Activated B cell treated with CpG ODN at 0.5 μM for 24 hours (primary cell): Measurements from ENCODE around the gene SEC61A2. TPM values are rescaled to one million over a fixed set of nuclear protein-coding genes. Genes with fewer than 3 reads are reported as not detected.

Experiments used
- ATAC-seq: fragments of 200-7000 bp; cut with Tn5 transposase; one replicate; pipeline ENCODE4 v1.10.0; 2021; ENCODE audit warnings: low read depth, mild to moderate bottlenecking, moderate library complexity
- CTCF ChIA-PET: fragments of 350-600 bp; sonication (Branson Sonifier 250); formaldehyde crosslinking; loops from one replicate; lab custom pipeline; 2021; ENCODE audit warnings: antibody characterized with exemption; lab: Charles Lee
- POLR2A ChIA-PET: fragments of 350-600 bp; sonication (Branson Sonifier 250); formaldehyde crosslinking; loops from one replicate; lab custom pipeline; 2021; ENCODE audit warnings: antibody characterized with exemption; lab: Charles Lee
- DNase-seq: peaks from one replicate; pipeline ENCODE4 v3.0.0; 2022
- H3K27ac Mint-ChIP-seq: one replicate; pipeline ENCODE4 v1.8.0; 2020; ENCODE audit warnings: mixed read lengths
- H3K27me3 Mint-ChIP-seq: one replicate; pipeline ENCODE4 v1.8.0; 2021; ENCODE audit warnings: mixed read lengths
- H3K36me3 Mint-ChIP-seq: one replicate; pipeline ENCODE4 v1.8.0; 2021; ENCODE audit warnings: low read depth, mixed read lengths
- H3K4me1 Mint-ChIP-seq: one replicate; pipeline ENCODE4 v1.8.0; 2021; ENCODE audit warnings: mixed read lengths
- H3K4me3 Mint-ChIP-seq: one replicate; pipeline ENCODE4 v1.8.0; 2020; ENCODE audit warnings: mild to moderate bottlenecking, mixed read lengths
- H3K9me3 Mint-ChIP-seq: one replicate; pipeline ENCODE4 v1.8.0; 2020; ENCODE audit warnings: mixed read lengths
- CTCF ChIP-seq: fragments of 200-600 bp; IDR thresholded peaks from one replicate; pipeline ENCODE4 v1.8.0; 2022; ENCODE audit warnings: antibody characterized with exemption, mild to moderate bottlenecking
- intact Hi-C: fragments of 100-400 bp; cut with micrococcal nuclease; formaldehyde crosslinking; loops from one replicate; pipeline ENCODE4 v1.15.1; 2024
- total RNA-seq: library from RNA; stranded (reverse); gene quantifications from 2 replicates; pipeline ENCODE4 v1.2.3, GENCODE V29; 2022

Gene SEC61A2
- total RNA-seq, 1 donor from 2014 or later, result 20.8 TPM

GRCh38 chr10:12180221-12180974 is 50.9 kb downstream of the SEC61A2 start:
- H3K4me3 Mint-ChIP-seq, result no peak overlapping the region
- ChIA-PET CTCF (no interaction called here), POLR2A (interaction anchor here (0.6 kb wide), 1 partner anchor 295 kb away, joined by 3 read pairs; no protein-coding TSS in a partner anchor)
- H3K36me3 Mint-ChIP-seq, result peaks cover 52% of the 10 kb centered on the region
- no peak for DNase-seq
- no peaks in the 10 kb centered on the region for H3K27me3 Mint-ChIP-seq
- intact Hi-C loops, result no loop called here
- ATAC-seq, result no peak
- peak overlapping the region; percentile 3 for H3K27ac Mint-ChIP-seq
- H3K9me3 Mint-ChIP-seq, result no peaks in the 10 kb centered on the region
- TF ChIP-seq CTCF, result no peak
- peaks cover 4% of the 10 kb centered on the region for H3K4me1 Mint-ChIP-seq

GRCh38 chr10:12181065-12181775 is 51.7 kb downstream of the SEC61A2 start:
- CTCF ChIA-PET, result no interaction called here
- ATAC-seq (peak; percentile 94), DNase-seq (no peak)
- intact Hi-C loops, result loop anchor here (1.0 kb wide), 1 partner anchor 14 kb away; the partner anchor contains the start of gene NUDT5
- TF ChIP-seq CTCF, result no peak
- Mint-ChIP-seq H3K4me3 (no peak overlapping the region), H3K9me3 (no peaks in the 10 kb centered on the region), H3K36me3 (peaks cover 57% of the 10 kb centered on the region), H3K27ac (no peak overlapping the region), H3K27me3 (no peaks in the 10 kb centered on the region), H3K4me1 (peaks cover 4% of the 10 kb centered on the region)
- POLR2A ChIA-PET, result no interaction called here

DNA sequence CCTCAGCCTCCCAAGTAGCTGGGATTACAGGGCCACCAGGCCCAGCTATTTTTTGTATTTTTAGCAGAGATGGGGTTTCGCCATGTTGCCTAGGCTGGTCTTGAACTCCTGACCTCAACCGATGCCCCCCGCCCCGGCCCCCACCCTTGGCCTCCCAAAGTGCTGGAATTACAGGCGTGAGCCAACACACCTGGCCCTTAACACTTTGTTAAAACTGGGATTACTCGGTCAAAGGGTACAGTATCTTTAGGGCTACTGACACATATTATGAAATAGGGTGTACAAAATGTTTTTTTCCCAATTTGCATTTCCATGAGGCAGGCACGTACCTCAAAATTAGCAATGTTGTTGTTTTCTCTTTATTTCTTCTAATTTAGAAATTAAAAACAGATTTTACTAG is 54.7 kb downstream of the SEC61A2 start:
- CTCF ChIA-PET, result no interaction called here
- no peaks in the 10 kb centered on the region for H3K27me3 Mint-ChIP-seq
- no peak overlapping the region for H3K4me3 Mint-ChIP-seq
- intact Hi-C loops, result no loop called here
- ATAC-seq, result no peak
- TF ChIP-seq CTCF, result no peak
- no peak for DNase-seq
- H3K27ac Mint-ChIP-seq, result no peak overlapping the region
- H3K36me3 Mint-ChIP-seq, result peaks cover 52% of the 10 kb centered on the region
- POLR2A ChIA-PET, result no interaction called here
- no peaks in the 10 kb centered on the region for H3K9me3 Mint-ChIP-seq
- H3K4me1 Mint-ChIP-seq, result peaks cover 4% of the 10 kb centered on the region

DNA sequence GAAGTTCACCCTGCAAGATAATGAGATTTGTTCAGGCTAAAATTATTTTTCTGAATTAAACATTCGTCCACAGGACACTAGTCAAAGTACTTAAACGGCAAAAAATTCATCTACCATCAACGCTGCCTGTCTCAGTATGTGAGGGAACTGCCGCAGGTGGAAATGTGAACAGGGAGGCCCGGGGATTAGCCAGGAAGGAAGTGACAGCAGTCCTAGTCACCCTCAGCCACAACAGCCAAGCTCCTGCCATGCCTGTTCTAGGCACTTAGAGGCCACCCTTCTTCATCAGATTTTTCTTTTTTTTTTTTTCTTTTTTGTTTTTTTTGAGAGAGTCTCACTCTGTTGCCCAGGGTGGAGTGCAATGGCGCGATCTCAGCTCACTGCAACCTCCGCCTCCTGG is 56.8 kb downstream of the SEC61A2 start:
- H3K4me3 Mint-ChIP-seq, result no peak overlapping the region
- ChIA-PET CTCF (no interaction called here), POLR2A (no interaction called here)

More for the DNA sequence above, 56.8 kb downstream of the SEC61A2 start:
- Mint-ChIP-seq H3K36me3 (peaks cover 45% of the 10 kb centered on the region), H3K9me3 (no peaks in the 10 kb centered on the region), H3K27me3 (no peaks in the 10 kb centered on the region), H3K27ac (no peak overlapping the region), H3K4me1 (peaks cover 2% of the 10 kb centered on the region)
- DNase-seq (no peak), ATAC-seq (no peak)
- TF ChIP-seq CTCF, result no peak
- intact Hi-C loops, result no loop called here
